Measurements from ENCODE around the gene MFN1.
"Not testable (repeated sequence)": the region's sequence is repeated elsewhere in the genome, so short reads cannot be mapped to it uniquely, and the experiment has no call there.

MFN1 gene

GRCh38 chr3:179347345-179348194, at the start of gene MFN1:
Gene MFN1, plus strand, starts transcription at chr3:179347709. Its CDS starts 1,143 bp downstream, at chr3:179348852.
- DNase-seq (ENCODE audit: low read depth) = peak; percentile 85

DNA sequence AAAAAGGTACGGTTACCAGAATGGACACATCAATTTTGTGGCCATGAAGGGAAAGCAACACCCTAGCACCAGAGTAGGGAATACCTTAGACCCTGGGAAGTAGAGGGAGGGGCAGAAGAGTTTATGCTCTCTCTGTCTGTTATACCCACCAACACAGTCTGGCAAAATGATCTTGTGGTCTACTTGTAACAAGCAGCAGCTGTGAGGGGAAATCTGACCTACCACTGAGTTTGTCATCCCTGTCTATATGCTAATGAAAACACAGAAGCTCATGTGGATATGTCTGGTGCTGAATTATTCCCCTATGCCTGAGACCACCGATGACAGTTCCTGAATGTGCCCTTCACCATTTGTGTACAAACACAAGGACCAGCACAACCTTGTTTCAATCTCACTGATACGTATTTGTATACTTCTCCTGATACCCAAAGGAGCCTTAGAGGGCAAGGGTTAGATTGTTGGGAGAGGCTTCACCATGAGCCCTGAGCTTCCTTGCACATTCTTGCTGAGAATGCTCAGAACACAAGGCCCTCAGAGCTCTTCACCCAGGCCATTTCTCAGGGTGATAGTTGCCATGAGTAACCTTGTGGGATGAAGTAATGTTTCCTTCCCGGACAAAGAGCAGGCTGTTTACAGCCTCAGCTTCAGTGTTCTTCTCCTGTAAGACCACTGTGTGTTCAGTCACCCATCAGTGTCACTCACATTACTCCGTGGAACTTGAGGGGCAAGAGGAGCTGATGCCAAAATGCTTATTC, 49.4 kb upstream of the MFN1 start:
- DNase-seq (ENCODE audit: low read depth) = no peak

GRCh38 chr3:179299316-179299715, 48.2 kb upstream of the MFN1 start:
- DNase-seq (ENCODE audit: low read depth) = no peak

DNA sequence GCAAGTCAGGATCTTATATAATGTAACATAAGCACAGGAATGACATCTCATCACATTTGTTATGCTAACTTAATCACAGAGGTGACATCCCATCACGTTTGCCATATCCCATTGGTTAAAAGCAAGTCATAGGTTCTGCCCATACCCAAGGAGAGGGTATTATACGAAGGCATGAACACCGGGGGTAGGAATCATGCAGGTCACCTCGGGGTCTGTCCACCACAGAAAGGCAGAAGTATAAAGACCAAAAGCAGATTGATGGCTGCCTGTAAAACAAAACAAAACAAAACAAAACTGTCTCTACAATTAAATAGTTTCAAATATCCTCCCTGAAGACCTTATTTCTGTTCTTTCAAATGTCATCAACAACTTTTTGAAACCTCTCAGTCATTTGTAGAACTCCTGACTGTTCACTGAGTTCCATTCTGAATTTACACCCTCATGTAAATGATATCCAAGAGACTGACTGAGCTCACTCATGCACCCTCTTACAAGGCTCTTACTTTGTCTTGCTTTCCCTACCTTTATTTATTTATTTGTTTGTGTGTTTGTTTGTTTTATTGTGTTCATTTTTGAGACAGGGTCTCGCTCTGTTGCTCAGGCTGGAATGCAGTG, 47.4 kb upstream of the MFN1 start:
- no peak for DNase-seq (ENCODE audit: low read depth)

- no peak for DNase-seq (ENCODE audit: low read depth)
Measured at GRCh38 chr3:179301645-179302044, 45.9 kb upstream of the MFN1 start.

DNA sequence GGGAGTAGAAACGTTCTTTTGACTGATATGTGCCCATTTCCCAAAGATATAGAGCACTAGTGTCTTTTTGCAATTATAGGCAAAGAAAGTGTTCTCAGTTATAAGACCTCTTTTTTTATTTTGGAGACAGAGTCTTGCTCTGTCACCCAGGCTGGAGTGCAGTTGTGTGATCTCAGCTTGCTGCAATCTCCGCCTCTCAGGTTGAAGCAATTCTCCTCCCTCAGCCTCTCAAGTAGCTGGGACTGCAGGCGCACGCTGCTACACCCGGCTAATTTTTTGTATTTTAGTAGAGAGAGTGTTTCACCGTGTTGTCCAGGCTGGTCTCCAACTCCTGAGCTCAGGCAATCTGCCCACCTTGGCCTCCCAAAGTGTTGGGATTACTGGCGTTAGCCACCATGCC, 45.4 kb upstream of the MFN1 start:
- DNase-seq (ENCODE audit: low read depth) = no peak

GRCh38 chr3:179304605-179305004, 42.9 kb upstream of the MFN1 start:
- no peak for DNase-seq (ENCODE audit: low read depth)

GRCh38 chr3:179307362-179307761, 40.1 kb upstream of the MFN1 start:
- not testable (repeated sequence) for DNase-seq (ENCODE audit: low read depth)

DNA sequence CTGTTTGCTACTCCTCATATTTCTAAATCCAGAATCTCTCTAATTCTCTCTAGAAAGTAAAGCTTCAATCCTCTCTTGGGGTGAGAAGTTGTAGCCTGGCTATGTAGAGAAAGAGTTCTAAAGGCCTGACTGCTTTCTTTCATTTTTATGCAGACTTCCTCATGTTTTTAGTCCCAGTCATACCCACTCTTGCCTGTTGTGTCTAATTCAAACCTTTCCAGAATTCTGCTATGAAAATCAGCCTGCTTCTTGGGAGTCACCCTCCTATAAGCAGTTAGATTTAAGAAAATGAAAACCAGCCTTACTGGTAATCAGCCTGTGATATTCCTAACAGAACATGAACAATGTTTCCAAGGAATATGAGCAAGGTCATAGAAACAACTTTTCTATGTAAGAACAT, 39.5 kb upstream of the MFN1 start:
- no peak for DNase-seq (ENCODE audit: low read depth)

DNA sequence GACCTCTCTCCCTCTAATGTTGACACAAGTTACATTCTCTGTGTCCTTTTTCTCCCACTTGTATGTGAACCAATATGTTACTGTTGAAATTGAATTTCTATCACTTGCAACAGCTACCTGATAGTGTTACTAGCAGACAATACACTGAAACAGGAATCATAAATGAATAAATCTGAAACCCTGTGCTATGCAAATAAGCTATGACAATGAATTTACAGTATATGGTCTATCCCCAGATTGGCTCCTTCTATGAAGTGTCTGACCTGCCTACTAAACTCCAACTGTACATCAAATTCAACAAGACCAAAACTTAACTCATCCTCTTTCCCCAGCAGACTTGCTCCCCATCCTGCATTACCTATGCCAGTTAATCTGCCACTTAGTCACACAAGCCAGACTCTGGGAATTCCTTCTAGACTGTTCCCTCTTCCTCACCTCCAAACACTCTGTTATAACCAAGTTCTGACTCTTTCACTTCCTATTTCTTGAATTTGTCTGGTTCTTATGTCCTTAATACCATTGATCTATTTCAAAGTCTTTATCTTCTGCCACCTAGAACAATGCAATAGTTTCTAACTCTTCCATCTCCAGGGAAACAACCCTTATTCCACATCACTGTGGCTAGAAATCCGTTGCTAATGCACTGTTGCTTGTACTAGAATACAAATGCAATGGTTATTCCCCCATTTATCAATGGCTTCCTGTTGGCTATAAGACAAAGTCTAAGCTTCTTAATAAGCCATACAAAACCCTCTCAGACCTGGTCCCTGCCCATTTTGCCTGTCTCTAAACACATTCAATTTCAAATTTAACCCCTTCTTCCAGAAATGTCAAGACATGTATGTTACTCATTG, 38.1 kb upstream of the MFN1 start:
- DNase-seq (ENCODE audit: low read depth) = no peak

- DNase-seq (ENCODE audit: low read depth) = no peak
Measured at GRCh38 chr3:179318876-179319275, 28.6 kb upstream of the MFN1 start.

DNA sequence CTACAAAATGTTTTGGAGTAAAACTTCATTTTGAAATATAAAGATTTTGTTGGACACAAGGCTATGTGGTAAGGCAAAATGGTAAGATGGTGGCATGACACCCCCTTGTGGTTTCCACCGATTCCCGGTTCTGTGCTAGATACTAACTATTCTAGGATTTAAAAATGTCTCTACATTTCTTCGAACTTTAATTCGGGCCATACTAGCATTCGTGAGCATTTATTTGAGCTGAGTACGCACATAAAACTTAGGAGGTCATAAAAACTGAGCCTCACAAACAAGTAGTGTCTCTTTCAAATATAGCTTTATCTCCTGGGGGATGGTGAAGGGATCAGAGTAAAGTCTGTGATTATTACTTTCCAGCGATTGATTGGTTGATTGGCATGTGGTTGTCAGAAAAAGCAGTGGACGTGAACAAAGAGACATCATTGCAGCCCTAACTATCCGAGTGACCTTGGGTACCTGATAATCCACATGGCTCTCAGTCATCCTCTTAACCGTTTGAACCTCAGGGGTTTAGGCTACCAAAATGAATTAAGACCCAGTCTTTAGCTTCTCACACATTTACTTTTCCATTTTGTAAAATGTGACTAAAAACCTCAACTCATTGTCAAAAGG, 25.7 kb upstream of the MFN1 start:
- no peak for DNase-seq (ENCODE audit: low read depth)

GRCh38 chr3:179322286-179323196, 25.0 kb upstream of the MFN1 start, which contains the start of gene ZNF639:
Gene ZNF639, plus strand, starts transcription at chr3:179323031. Its CDS starts 5,263 bp downstream, at chr3:179328294.
- peak; percentile 83 for DNase-seq (ENCODE audit: low read depth)

GRCh38 chr3:179323197-179324110, 24.1 kb upstream of the MFN1 start:
- peak; percentile 43 for DNase-seq (ENCODE audit: low read depth)

DNA sequence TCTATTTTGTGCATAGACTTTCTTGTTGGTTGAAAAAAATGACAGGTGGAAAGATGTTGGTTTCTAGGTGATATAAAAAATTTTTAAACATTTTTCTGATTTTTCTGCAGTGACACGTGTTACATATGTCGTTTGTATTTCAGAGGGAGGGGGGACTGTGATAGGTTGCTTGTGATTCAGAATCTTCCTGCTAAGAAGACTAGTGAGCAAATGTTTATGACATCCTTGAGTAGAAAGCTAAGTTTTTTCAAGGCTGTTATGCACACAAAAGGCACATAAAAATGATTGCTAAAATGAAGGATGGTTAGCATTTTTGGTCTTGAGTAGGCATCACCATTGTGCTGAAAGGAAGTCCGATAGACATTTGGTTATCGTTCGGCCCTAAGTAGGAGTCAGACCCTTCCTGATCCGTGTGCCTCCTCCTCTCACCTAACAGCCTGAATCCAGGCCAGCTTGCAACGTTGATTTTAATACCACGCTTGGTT, 23.2 kb upstream of the MFN1 start:
- DNase-seq (ENCODE audit: low read depth) = no peak

- no peak for DNase-seq (ENCODE audit: low read depth)
Measured at GRCh38 chr3:179330438-179330837, 17.1 kb upstream of the MFN1 start.

DNA sequence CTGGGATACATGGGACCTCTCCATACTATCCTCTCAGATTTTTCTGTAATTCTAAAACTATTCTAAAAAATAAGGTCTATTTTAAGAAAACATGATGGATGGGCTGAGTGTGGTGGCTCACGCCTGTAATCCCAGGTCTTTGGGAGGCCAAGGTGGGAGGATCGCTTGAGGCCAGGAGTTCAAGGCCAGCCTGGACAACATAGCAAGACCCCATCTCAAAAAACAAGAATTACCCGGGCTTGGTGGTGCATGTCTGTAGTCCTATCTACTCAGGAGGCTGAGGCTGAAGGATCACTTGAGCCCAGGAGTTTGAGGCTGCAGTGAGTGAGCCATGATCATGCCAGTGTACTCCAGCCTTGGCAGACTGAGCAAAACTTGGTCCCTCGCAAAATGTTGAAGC, 15.3 kb upstream of the MFN1 start:
- DNase-seq (ENCODE audit: low read depth) = no peak

GRCh38 chr3:179333084-179333483, 14.4 kb upstream of the MFN1 start:
- DNase-seq (ENCODE audit: low read depth) = no peak

DNA sequence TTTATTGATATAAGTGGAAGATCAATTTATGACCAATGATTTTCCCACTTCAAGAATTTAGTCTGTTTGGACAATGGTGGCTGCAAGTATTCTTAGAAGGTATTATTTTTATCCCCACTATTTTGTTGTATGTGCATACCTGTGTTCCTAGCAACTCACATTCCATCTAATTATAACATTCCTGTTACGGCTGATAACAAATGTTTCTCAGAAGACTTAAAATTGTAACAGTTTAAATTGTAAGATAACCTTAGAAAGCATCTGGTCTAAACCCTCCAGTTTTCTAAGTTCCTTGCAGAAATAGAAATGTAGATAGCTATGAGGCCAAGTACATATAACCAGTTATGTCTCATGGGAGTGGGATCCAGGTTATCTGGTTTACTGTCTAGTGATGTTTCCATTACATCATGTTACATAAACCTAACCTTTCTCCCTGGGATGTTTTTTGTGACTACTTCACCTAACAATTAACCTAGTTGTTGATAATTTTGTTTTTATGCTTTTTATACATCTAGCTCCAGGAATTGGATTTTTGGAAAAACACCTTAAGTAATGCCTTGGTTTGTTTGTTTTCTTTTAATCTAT, 11.1 kb upstream of the MFN1 start:
- DNase-seq (ENCODE audit: low read depth) = no peak
